ENCODE measurements around the gene HLCS. TPM values are rescaled to one million over a fixed set of nuclear protein-coding genes. Genes with fewer than 3 reads are reported as not detected.
"Not testable (repeated sequence)": the region's sequence is repeated elsewhere in the genome, so short reads cannot be mapped to it uniquely, and the experiment has no call there.

Gene HLCS
- total RNA-seq, 1 donor from 2014 or later = 14.8 TPM

GRCh38 chr21:36964398-36964797 is 2.1 kb downstream of the HLCS start:
- Mint-ChIP-seq H3K27me3 (no peaks in the 10 kb centered on the region), H3K9me3 (no peaks in the 10 kb centered on the region), H3K27ac (no peak overlapping the region), H3K4me1 (ENCODE audit: unreplicated experiment) (peaks cover 7% of the 10 kb centered on the region), H3K36me3 (peaks cover 14% of the 10 kb centered on the region), H3K4me3 (peak overlapping the region; percentile 71)
- DNase-seq (ENCODE audit: extremely low spot score, unreplicated experiment) = no peak
- TF ChIP-seq, protein P1, sequence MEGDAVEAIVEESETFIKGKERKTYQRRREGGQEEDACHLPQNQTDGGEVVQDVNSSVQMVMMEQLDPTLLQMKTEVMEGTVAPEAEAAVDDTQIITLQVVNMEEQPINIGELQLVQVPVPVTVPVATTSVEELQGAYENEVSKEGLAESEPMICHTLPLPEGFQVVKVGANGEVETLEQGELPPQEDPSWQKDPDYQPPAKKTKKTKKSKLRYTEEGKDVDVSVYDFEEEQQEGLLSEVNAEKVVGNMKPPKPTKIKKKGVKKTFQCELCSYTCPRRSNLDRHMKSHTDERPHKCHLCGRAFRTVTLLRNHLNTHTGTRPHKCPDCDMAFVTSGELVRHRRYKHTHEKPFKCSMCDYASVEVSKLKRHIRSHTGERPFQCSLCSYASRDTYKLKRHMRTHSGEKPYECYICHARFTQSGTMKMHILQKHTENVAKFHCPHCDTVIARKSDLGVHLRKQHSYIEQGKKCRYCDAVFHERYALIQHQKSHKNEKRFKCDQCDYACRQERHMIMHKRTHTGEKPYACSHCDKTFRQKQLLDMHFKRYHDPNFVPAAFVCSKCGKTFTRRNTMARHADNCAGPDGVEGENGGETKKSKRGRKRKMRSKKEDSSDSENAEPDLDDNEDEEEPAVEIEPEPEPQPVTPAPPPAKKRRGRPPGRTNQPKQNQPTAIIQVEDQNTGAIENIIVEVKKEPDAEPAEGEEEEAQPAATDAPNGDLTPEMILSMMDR (conservative IDR thresholded peaks at IDR 0.05) = no peak

DNA sequence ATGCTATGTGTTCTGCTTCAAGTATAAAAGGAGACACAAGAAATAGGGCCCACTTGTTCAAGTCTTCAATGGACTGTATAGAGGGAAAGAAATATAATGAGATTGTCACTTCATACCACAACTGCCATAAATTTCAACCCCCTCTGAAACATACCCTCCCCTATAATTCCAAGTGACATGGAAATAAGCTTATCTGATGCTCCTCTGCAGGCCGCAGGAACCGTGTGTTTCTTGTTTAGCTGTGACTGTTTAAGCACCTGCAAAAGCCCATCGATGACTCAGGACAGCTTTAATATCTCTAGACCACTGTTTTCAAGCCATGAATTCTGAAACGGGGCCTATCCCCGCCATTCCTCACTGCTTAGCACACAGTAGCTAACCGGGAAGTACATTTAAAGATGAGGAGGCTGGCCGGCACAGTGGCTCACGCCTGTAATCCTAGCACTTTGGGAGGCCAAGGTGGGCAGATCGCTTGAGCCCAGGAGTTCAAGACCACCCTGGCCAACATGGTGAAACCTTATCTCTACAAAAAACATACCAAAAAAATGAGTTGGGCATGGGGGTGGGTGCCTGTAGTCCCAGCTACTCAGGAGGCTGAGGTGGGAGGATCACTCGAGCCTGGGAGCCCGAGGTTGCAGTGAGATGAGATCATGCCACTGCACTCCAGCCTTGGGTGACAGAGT is 4.2 kb downstream of the HLCS start:
- no peak for DNase-seq (ENCODE audit: extremely low spot score, unreplicated experiment)
- Mint-ChIP-seq H3K4me1 (ENCODE audit: unreplicated experiment) (peaks cover 7% of the 10 kb centered on the region), H3K27ac (no peak overlapping the region), H3K27me3 (no peaks in the 10 kb centered on the region), H3K4me3 (no peak overlapping the region), H3K9me3 (no peaks in the 10 kb centered on the region), H3K36me3 (peaks cover 8% of the 10 kb centered on the region)
- TF ChIP-seq, protein P1 (conservative IDR thresholded peaks at IDR 0.05) = no peak

- TF ChIP-seq, protein P1 (conservative IDR thresholded peaks at IDR 0.05) = no peak
- Mint-ChIP-seq H3K4me1 (ENCODE audit: unreplicated experiment) (peaks cover 7% of the 10 kb centered on the region), H3K27ac (no peak overlapping the region), H3K36me3 (peaks cover 8% of the 10 kb centered on the region), H3K4me3 (no peak overlapping the region), H3K27me3 (no peaks in the 10 kb centered on the region), H3K9me3 (no peaks in the 10 kb centered on the region)
- DNase-seq (ENCODE audit: extremely low spot score, unreplicated experiment) = no peak
These were observed 5.7 kb downstream of the HLCS start for GRCh38 chr21:36960676-36961284.

GRCh38 chr21:36959020-36959835 is 7.2 kb downstream of the HLCS start:
- no peaks in the 10 kb centered on the region for H3K9me3 Mint-ChIP-seq

DNA sequence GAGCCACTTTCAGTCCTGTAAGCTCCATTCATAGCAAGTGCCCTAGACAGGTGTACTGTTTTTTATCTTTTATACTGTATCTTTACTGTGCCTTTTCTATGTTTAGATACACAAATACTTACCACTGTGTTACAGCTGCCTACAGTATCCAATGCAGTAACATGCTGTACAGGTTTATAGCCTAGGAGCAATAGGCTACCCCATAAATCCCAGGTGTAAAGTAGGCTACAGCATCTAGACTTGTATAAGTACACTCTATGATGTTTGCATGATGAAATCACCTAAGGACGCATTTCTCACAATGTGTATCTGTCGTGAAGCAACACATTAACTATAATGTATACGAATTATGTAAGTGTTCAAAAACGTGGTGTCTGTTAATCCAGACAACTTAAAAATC is 10.7 kb downstream of the HLCS start:
- Mint-ChIP-seq H3K27ac (no peak overlapping the region), H3K4me3 (no peak overlapping the region), H3K36me3 (peaks cover 5% of the 10 kb centered on the region), H3K4me1 (ENCODE audit: unreplicated experiment) (no peaks in the 10 kb centered on the region), H3K9me3 (no peaks in the 10 kb centered on the region), H3K27me3 (no peaks in the 10 kb centered on the region)
- no peak for DNase-seq (ENCODE audit: extremely low spot score, unreplicated experiment)
- TF ChIP-seq, protein P1 (conservative IDR thresholded peaks at IDR 0.05) = no peak

More at GRCh38 chr21:36959020-36959835, 7.2 kb downstream of the HLCS start:
- TF ChIP-seq, protein P1 (conservative IDR thresholded peaks at IDR 0.05) = no peak
- no peak for DNase-seq (ENCODE audit: extremely low spot score, unreplicated experiment)
- H3K27me3 Mint-ChIP-seq = no peaks in the 10 kb centered on the region
- H3K4me1 Mint-ChIP-seq (ENCODE audit: unreplicated experiment) = no peaks in the 10 kb centered on the region
- H3K4me3 Mint-ChIP-seq = no peak overlapping the region
- peaks cover 8% of the 10 kb centered on the region for H3K36me3 Mint-ChIP-seq
- no peak overlapping the region for H3K27ac Mint-ChIP-seq

GRCh38 chr21:36952331-36952730 is 14.1 kb downstream of the HLCS start:
- H3K27me3 Mint-ChIP-seq; H3K27ac Mint-ChIP-seq; H3K9me3 Mint-ChIP-seq; H3K4me1 Mint-ChIP-seq (ENCODE audit: unreplicated experiment); H3K4me3 Mint-ChIP-seq; DNase-seq (ENCODE audit: extremely low spot score, unreplicated experiment): not testable (repeated sequence)
- H3K36me3 Mint-ChIP-seq = peaks cover 13% of the 10 kb centered on the region

All from type B pancreatic cell (in vitro differentiated cells).